ENCODE data around the gene LRP1B. TPM values are rescaled to one million over a fixed set of nuclear protein-coding genes. Genes with fewer than 3 reads are reported as not detected.

LRP1B gene
- total RNA-seq, 4 donors from 2014 or later = 37.1 to 82.7 (median 50.9) TPM

- TF ChIP-seq POLR2A (IDR thresholded peaks at IDR 0.05) = no peak
- TF ChIP-seq, protein P1, sequence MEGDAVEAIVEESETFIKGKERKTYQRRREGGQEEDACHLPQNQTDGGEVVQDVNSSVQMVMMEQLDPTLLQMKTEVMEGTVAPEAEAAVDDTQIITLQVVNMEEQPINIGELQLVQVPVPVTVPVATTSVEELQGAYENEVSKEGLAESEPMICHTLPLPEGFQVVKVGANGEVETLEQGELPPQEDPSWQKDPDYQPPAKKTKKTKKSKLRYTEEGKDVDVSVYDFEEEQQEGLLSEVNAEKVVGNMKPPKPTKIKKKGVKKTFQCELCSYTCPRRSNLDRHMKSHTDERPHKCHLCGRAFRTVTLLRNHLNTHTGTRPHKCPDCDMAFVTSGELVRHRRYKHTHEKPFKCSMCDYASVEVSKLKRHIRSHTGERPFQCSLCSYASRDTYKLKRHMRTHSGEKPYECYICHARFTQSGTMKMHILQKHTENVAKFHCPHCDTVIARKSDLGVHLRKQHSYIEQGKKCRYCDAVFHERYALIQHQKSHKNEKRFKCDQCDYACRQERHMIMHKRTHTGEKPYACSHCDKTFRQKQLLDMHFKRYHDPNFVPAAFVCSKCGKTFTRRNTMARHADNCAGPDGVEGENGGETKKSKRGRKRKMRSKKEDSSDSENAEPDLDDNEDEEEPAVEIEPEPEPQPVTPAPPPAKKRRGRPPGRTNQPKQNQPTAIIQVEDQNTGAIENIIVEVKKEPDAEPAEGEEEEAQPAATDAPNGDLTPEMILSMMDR (IDR thresholded peaks at IDR 0.05) = no peak
- no peaks in the 10 kb centered on the region for H3K9me3 ChIP-seq
- no peaks in the 10 kb centered on the region for H3K4me1 ChIP-seq
- WGBS, 2 donors = 80 to 100% methylated on average over 1 of the region's 1 CpG
- no peaks in the 10 kb centered on the region for H3K27me3 ChIP-seq
- H3K4me3 ChIP-seq (replicated peaks in 1 of 3) = no peak overlapping the region
- no peak for DNase-seq
- intact Hi-C loops (cut with DNase I) = no loop called here
- no peak overlapping the region for H3K27ac ChIP-seq
- no peaks in the 10 kb centered on the region for H3K36me3 ChIP-seq
These were observed 1180.9 kb downstream of the LRP1B start for GRCh38 chr2:140949932-140950331.

DNA sequence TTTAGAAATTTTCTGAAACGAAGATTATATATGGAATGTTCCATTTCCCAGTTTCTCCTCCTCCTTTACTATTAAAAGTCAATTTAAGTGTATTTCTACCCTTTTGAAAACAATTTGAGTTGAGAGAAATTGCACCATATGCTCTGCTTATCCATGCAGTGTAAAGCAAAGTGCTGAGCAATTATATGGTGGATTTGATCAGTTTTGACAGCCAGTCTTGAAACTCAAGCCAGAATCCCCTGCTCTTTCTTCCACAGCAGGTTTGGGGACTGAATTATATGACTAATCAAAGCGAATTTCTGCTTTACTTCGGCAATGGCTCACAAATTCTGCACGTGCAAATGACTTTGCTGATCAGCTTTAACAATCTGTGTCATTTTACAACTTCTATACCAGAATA is 1183.6 kb downstream of the LRP1B start:
- Histone ChIP-seq H3K36me3 (no peaks in the 10 kb centered on the region), H3K4me3 (replicated peaks in 1 of 3) (no peak overlapping the region), H3K27ac (no peak overlapping the region), H3K9me3 (no peaks in the 10 kb centered on the region), H3K27me3 (no peaks in the 10 kb centered on the region), H3K4me1 (no peaks in the 10 kb centered on the region)
- no peak for DNase-seq
- TF ChIP-seq, protein P1 (IDR thresholded peaks at IDR 0.05) = no peak
- TF ChIP-seq POLR2A (IDR thresholded peaks at IDR 0.05) = no peak
- intact Hi-C loops (cut with DNase I) = no loop called here
- WGBS, 2 donors = 80 to 87% methylated on average over 4 of the region's 4 CpGs

DNA sequence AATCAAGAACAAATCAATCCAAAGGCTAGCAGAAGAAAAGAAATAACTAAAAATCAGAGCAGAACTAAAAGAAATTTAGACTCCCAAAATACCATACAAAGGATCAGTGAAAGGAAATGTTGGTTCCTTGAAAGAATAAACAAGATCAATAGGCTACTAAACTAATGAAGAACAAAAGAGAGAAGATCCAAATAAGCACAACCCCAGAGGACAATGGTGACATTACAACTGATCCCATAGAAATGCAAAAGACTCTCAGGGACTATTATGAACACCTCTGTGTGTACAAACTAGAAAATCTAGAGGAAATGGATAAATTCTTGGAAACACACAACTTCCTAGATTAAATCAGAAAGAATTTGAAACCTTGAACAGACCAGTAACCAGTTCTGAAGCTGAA is 1186.9 kb downstream of the LRP1B start:
- Histone ChIP-seq H3K27ac (no peak overlapping the region), H3K4me1 (no peaks in the 10 kb centered on the region), H3K9me3 (no peaks in the 10 kb centered on the region), H3K27me3 (no peaks in the 10 kb centered on the region), H3K4me3 (replicated peaks in 1 of 3) (no peak overlapping the region), H3K36me3 (no peaks in the 10 kb centered on the region)
- intact Hi-C loops (cut with DNase I) = no loop called here
- no peak for TF ChIP-seq POLR2A (IDR thresholded peaks at IDR 0.05)
- TF ChIP-seq, protein P1 (IDR thresholded peaks at IDR 0.05) = no peak
- no peak for DNase-seq

DNA sequence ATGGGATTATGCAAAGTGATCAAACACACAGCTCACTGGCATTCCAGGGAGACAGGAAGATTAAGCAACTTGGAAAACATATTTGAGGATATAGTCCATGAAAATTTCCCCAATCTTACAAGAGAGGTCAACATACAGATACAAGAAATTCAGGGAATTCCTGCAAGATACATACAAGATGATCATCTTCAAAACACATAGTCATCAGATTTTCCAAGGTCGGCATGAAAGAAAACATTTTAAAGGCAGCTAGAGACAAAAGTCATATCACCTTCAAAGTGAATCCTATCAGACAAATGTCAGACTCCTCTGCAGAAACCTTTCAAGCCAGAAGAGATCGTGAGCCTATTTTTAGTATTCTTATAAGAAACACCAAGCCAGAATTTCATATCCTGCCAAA is 1188.5 kb downstream of the LRP1B start:
- no peak for DNase-seq
- TF ChIP-seq, protein P1 (IDR thresholded peaks at IDR 0.05) = no peak
- TF ChIP-seq POLR2A (IDR thresholded peaks at IDR 0.05) = no peak
- Histone ChIP-seq H3K4me3 (replicated peaks in 1 of 3) (no peak overlapping the region), H3K4me1 (no peaks in the 10 kb centered on the region), H3K9me3 (no peaks in the 10 kb centered on the region), H3K27ac (no peak overlapping the region), H3K27me3 (no peaks in the 10 kb centered on the region), H3K36me3 (no peaks in the 10 kb centered on the region)
- intact Hi-C loops (cut with DNase I) = no loop called here
- WGBS, 2 donors = 84 to 86% methylated on average over 2 of the region's 2 CpGs

DNA sequence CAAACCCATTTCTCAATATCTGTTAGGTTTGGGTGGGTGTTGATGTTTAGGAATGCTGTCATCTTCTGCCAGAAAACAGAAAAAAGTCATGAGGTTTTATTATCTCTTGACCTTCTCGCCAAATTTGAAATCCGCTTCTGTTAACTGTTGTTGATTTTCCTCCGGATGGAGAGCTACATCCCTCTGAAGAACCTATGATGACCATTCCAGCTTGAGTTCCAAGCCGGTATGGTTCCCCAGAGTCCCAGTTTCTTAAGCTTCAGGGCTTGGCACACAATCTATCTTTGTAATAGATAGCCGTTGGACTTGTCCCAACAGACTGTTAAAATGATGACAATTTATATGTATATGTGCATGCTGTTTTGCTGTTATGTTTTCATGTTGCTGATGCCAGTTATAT is 1201.0 kb downstream of the LRP1B start:
- H3K27me3 ChIP-seq = no peaks in the 10 kb centered on the region
- no peaks in the 10 kb centered on the region for H3K36me3 ChIP-seq
- H3K4me3 ChIP-seq (replicated peaks in 1 of 3) = no peak overlapping the region
- no peaks in the 10 kb centered on the region for H3K4me1 ChIP-seq
- H3K9me3 ChIP-seq = no peaks in the 10 kb centered on the region
- intact Hi-C loops (cut with DNase I) = no loop called here
- no peak for DNase-seq
- WGBS, 2 donors = 57 to 65% methylated on average over 5 of the region's 5 CpGs
- no peak overlapping the region for H3K27ac ChIP-seq
- no peak for TF ChIP-seq POLR2A (IDR thresholded peaks at IDR 0.05)
- TF ChIP-seq, protein P1 (IDR thresholded peaks at IDR 0.05) = no peak

Data from thyroid gland (tissue), 4 donors.